ENCODE results near the gene SBF2.

The SBF2 gene

DNA sequence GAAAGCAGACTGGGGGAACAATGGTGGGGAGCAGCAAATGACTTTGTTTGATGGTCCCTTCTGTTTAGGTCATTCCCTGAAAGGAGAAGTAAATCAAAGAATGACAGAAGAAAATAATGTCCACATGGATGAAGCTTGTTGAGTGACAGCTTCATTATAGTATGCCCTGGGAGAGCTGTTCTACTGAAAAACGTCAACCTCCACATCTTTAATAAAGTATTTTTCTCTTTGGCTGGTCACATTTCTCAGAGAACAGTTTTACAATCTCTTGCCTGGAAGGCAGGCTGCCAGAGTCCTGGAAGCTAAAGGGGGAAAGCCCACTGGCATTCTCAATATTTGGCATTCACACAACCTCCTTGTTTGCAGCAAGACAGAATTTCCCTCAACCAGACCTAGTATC is 342.2 kb downstream of the SBF2 start:
- no peak for TF ChIP-seq FOXP2 (optimal IDR thresholded peaks at IDR 0.05; ENCODE audit: borderline replicate concordance, extremely low read depth, extremely low read length, insufficient read depth)
- no peak for TF ChIP-seq SIN3A (IDR thresholded peaks at IDR 0.05; ENCODE audit: borderline replicate concordance, insufficient read depth, low read length)
- no peak for TF ChIP-seq TAF1 (IDR thresholded peaks at IDR 0.05; ENCODE audit: borderline replicate concordance, insufficient read depth, low read length)

GRCh38 chr11:9950462-9950861 is 343.6 kb downstream of the SBF2 start:
- TF ChIP-seq TAF1 (IDR thresholded peaks at IDR 0.05; ENCODE audit: borderline replicate concordance, insufficient read depth, low read length): no peak
- TF ChIP-seq POLR2AphosphoS5 (IDR thresholded peaks at IDR 0.05; ENCODE audit: low read depth, low read length): no peak
- no peak for TF ChIP-seq SIN3A (IDR thresholded peaks at IDR 0.05; ENCODE audit: borderline replicate concordance, insufficient read depth, low read length)
- TF ChIP-seq, protein P1, sequence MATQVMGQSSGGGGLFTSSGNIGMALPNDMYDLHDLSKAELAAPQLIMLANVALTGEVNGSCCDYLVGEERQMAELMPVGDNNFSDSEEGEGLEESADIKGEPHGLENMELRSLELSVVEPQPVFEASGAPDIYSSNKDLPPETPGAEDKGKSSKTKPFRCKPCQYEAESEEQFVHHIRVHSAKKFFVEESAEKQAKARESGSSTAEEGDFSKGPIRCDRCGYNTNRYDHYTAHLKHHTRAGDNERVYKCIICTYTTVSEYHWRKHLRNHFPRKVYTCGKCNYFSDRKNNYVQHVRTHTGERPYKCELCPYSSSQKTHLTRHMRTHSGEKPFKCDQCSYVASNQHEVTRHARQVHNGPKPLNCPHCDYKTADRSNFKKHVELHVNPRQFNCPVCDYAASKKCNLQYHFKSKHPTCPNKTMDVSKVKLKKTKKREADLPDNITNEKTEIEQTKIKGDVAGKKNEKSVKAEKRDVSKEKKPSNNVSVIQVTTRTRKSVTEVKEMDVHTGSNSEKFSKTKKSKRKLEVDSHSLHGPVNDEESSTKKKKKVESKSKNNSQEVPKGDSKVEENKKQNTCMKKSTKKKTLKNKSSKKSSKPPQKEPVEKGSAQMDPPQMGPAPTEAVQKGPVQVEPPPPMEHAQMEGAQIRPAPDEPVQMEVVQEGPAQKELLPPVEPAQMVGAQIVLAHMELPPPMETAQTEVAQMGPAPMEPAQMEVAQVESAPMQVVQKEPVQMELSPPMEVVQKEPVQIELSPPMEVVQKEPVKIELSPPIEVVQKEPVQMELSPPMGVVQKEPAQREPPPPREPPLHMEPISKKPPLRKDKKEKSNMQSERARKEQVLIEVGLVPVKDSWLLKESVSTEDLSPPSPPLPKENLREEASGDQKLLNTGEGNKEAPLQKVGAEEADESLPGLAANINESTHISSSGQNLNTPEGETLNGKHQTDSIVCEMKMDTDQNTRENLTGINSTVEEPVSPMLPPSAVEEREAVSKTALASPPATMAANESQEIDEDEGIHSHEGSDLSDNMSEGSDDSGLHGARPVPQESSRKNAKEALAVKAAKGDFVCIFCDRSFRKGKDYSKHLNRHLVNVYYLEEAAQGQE (IDR thresholded peaks at IDR 0.05; ENCODE audit: insufficient read depth in 1 of 2, low read depth in 2 of 2, low read length in 2 of 2): no peak
- TF ChIP-seq FOXP2 (optimal IDR thresholded peaks at IDR 0.05; ENCODE audit: borderline replicate concordance, extremely low read depth, extremely low read length, insufficient read depth): no peak

GRCh38 chr11:9947231-9947864 is 346.7 kb downstream of the SBF2 start:
- no peak for TF ChIP-seq SIN3A (IDR thresholded peaks at IDR 0.05; ENCODE audit: borderline replicate concordance, insufficient read depth, low read length)
- no peak for TF ChIP-seq POLR2AphosphoS5 (IDR thresholded peaks at IDR 0.05; ENCODE audit: low read depth, low read length)
- no peak for TF ChIP-seq FOXP2 (optimal IDR thresholded peaks at IDR 0.05; ENCODE audit: borderline replicate concordance, extremely low read depth, extremely low read length, insufficient read depth)
- TF ChIP-seq TAF1 (IDR thresholded peaks at IDR 0.05; ENCODE audit: borderline replicate concordance, insufficient read depth, low read length): no peak
- TF ChIP-seq, protein P1 (IDR thresholded peaks at IDR 0.05; ENCODE audit: insufficient read depth in 1 of 2, low read depth in 2 of 2, low read length in 2 of 2): no peak

GRCh38 chr11:9943386-9944110 is 350.5 kb downstream of the SBF2 start:
- TF ChIP-seq POLR2AphosphoS5 (IDR thresholded peaks at IDR 0.05; ENCODE audit: low read depth, low read length) (no peak), FOXP2 (optimal IDR thresholded peaks at IDR 0.05; ENCODE audit: borderline replicate concordance, extremely low read depth, extremely low read length, insufficient read depth) (no peak), TAF1 (IDR thresholded peaks at IDR 0.05; ENCODE audit: borderline replicate concordance, insufficient read depth, low read length) (no peak)
- TF ChIP-seq, protein P1 (IDR thresholded peaks at IDR 0.05; ENCODE audit: insufficient read depth in 1 of 2, low read depth in 2 of 2, low read length in 2 of 2): no peak

DNA sequence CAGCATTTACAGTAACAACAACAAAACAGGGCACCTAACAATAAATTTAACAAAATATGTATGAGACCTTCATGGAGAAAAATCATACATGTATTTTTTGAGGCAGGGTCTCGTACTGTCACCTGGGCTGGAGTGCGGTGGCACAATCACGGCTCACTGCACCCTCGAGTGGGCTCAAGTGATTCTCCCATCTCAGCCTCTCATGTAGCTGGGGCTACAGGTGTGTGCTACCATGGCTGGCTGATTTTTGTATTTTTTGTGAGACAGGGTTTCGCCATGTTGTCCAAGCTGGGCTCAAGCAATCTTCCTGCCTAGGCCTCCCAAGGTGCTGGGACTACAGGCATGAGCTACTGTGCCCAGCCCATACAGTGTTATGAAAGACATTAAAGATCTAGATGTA is 352.0 kb downstream of the SBF2 start:
- no peak for TF ChIP-seq SIN3A (IDR thresholded peaks at IDR 0.05; ENCODE audit: borderline replicate concordance, insufficient read depth, low read length)
- no peak for TF ChIP-seq TAF1 (IDR thresholded peaks at IDR 0.05; ENCODE audit: borderline replicate concordance, insufficient read depth, low read length)
- TF ChIP-seq FOXP2 (optimal IDR thresholded peaks at IDR 0.05; ENCODE audit: borderline replicate concordance, extremely low read depth, extremely low read length, insufficient read depth): no peak
- TF ChIP-seq, protein P1 (IDR thresholded peaks at IDR 0.05; ENCODE audit: insufficient read depth in 1 of 2, low read depth in 2 of 2, low read length in 2 of 2): no peak
- TF ChIP-seq POLR2AphosphoS5 (IDR thresholded peaks at IDR 0.05; ENCODE audit: low read depth, low read length): no peak

Data from PFSK-1 (cell line).